ENCODE data around the gene CIRBP. TPM values are rescaled to one million over a fixed set of nuclear protein-coding genes. Genes with fewer than 3 reads are reported as not detected.

Gene CIRBP
- total and polyA plus RNA-seq, 9 of the 15 experiments (the other 6 are each of a cell fraction or from before 2014, with no cell fraction given) = 20.5 to 327 (median 176) TPM

DNA sequence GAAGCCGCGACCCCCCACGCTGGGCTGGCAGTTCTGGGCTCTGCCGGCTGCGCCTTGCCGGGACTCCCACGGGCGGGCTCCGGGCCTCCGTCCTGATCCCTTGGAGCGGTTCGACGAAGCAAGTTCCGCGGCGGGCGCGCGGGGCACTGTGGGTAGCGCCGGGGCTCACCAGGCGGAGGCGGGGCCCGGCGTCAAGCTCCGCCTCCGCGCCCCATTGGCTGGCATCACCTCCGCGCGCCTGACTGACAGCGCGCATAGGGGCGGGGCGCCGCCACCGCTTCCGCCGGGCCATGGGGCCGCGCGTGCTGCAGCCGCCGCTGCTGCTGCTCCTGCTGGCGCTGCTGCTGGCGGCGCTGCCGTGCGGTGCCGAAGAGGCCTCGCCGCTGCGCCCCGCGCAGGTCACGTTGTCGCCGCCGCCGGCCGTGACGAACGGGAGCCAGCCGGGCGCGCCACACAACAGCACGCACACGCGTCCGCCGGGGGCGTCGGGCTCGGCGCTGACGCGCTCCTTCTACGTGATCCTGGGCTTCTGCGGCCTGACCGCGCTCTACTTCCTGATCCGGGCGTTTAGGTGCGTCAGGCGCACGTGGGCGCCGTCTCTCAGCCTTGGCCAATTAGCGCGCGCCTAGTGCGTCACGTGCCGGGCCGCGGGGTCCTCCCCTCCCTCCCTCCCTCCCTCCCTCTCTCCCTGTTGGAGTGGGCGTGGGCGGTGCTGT is 6.3 kb downstream of the CIRBP start, which contains the start of gene FAM174C (continued):
- TF ChIP-seq, protein P1, sequence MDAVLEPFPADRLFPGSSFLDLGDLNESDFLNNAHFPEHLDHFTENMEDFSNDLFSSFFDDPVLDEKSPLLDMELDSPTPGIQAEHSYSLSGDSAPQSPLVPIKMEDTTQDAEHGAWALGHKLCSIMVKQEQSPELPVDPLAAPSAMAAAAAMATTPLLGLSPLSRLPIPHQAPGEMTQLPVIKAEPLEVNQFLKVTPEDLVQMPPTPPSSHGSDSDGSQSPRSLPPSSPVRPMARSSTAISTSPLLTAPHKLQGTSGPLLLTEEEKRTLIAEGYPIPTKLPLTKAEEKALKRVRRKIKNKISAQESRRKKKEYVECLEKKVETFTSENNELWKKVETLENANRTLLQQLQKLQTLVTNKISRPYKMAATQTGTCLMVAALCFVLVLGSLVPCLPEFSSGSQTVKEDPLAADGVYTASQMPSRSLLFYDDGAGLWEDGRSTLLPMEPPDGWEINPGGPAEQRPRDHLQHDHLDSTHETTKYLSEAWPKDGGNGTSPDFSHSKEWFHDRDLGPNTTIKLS (IDR thresholded peaks at IDR 0.05; ENCODE audit: borderline replicate concordance, low read depth) = peak; percentile 33
- peak; percentile 50 for TF ChIP-seq HNRNPLL (IDR thresholded peaks at IDR 0.05; ENCODE audit: low read depth, low read length, poor library complexity, severe bottlenecking)
- peak; percentile 84 for TF ChIP-seq TAF1 (IDR thresholded peaks at IDR 0.05; ENCODE audit: control insufficient read depth, extremely low read depth, insufficient read depth, low read length, severe bottlenecking)
- TF ChIP-seq GTF2A2 (tag; IDR thresholded peaks at IDR 0.05) = no peak
- no peak for TF ChIP-seq ZNF12 (CRISPR knock-in tag; IDR thresholded peaks at IDR 0.05)
- TF ChIP-seq, protein P2, sequence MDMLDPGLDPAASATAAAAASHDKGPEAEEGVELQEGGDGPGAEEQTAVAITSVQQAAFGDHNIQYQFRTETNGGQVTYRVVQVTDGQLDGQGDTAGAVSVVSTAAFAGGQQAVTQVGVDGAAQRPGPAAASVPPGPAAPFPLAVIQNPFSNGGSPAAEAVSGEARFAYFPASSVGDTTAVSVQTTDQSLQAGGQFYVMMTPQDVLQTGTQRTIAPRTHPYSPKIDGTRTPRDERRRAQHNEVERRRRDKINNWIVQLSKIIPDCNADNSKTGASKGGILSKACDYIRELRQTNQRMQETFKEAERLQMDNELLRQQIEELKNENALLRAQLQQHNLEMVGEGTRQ (CRISPR knock-in tag; IDR thresholded peaks at IDR 0.05) = peak; percentile 100
- TF ChIP-seq, protein P3, sequence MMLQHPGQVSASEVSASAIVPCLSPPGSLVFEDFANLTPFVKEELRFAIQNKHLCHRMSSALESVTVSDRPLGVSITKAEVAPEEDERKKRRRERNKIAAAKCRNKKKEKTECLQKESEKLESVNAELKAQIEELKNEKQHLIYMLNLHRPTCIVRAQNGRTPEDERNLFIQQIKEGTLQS (IDR thresholded peaks at IDR 0.05) = peak; percentile 40; the same call in 1 of the 2 replicates
- TF ChIP-seq, protein P3 (CRISPR knock-in tag; conservative IDR thresholded peaks at IDR 0.05) = no peak
- TF ChIP-seq SRSF1 (IDR thresholded peaks at IDR 0.05; ENCODE audit: low read depth, low read length) = 0 out of 2 replicates have a peak, but pooled peaks have one; percentile 12
- no peak for TF ChIP-seq HDGF (IDR thresholded peaks at IDR 0.05)
- peak; percentile 83; the same call in 1 of the 2 replicates for TF ChIP-seq ZNF644 (tag; IDR thresholded peaks at IDR 0.05; ENCODE audit: low read depth)
- TF ChIP-seq KDM5B (IDR thresholded peaks at IDR 0.05; ENCODE audit: insufficient replicate concordance, low read depth, low read length) = peak; percentile 89
- no peak for TF ChIP-seq ETV6 (IDR thresholded peaks at IDR 0.05; ENCODE audit: borderline replicate concordance in 1 of 2, low read depth in 2 of 2, low read length in 1 of 2)
- TF ChIP-seq ETV6 (CRISPR knock-in tag; IDR thresholded peaks at IDR 0.05; ENCODE audit: borderline replicate concordance) = no peak
- no peak for TF ChIP-seq POLR2H (tag; IDR thresholded peaks at IDR 0.05; ENCODE audit: low read depth)
- TF ChIP-seq RB1 (IDR thresholded peaks at IDR 0.05; ENCODE audit: low read depth) = peak; percentile 81
- TF ChIP-seq ZNF197 (CRISPR knock-in tag; IDR thresholded peaks at IDR 0.05; ENCODE audit: low read depth) = 0 out of 2 replicates have a peak, but pooled peaks have one; percentile 18

Data from K562 (cell line).